GDM1 (cell line): ENCODE data around the gene TBR1.

Source experiments
- DNase-seq: peaks from one replicate; lab custom pipeline; 2025; lab: John Stamatoyannopoulos, UW

The TBR1 gene

GRCh38 chr2:161427664-161428587, 11.8 kb downstream of the TBR1 start:
- no peak for DNase-seq

GRCh38 chr2:161430386-161430785, 14.3 kb downstream of the TBR1 start:
- DNase-seq, result no peak

- no peak for DNase-seq
These were observed 16.0 kb downstream of the TBR1 start for GRCh38 chr2:161432107-161432506.

- peak; percentile 35 for DNase-seq
These were observed 18.0 kb downstream of the TBR1 start for GRCh38 chr2:161434118-161434517.

GRCh38 chr2:161436411-161436810, 20.3 kb downstream of the TBR1 start:
- no peak for DNase-seq

- DNase-seq, result no peak
These were observed 22.5 kb downstream of the TBR1 start for GRCh38 chr2:161438598-161438997.

- DNase-seq, result no peak
These were observed 29.0 kb downstream of the TBR1 start for GRCh38 chr2:161445097-161445496.

- no peak for DNase-seq
These were observed 32.3 kb downstream of the TBR1 start for GRCh38 chr2:161448431-161448830.

GRCh38 chr2:161471631-161472030, 55.5 kb downstream of the TBR1 start:
- DNase-seq, result no peak

- no peak for DNase-seq
These were observed 58.8 kb downstream of the TBR1 start for GRCh38 chr2:161474920-161475319.
